Hepatic stellate cell (primary cell): Measurements from ENCODE around the gene KCNH2.

ENCODE experiments used
- DNase-seq: peaks from one replicate; pipeline ENCODE4 v3.0.0; 2011; ENCODE audit warnings: low spot score

KCNH2 gene

DNA sequence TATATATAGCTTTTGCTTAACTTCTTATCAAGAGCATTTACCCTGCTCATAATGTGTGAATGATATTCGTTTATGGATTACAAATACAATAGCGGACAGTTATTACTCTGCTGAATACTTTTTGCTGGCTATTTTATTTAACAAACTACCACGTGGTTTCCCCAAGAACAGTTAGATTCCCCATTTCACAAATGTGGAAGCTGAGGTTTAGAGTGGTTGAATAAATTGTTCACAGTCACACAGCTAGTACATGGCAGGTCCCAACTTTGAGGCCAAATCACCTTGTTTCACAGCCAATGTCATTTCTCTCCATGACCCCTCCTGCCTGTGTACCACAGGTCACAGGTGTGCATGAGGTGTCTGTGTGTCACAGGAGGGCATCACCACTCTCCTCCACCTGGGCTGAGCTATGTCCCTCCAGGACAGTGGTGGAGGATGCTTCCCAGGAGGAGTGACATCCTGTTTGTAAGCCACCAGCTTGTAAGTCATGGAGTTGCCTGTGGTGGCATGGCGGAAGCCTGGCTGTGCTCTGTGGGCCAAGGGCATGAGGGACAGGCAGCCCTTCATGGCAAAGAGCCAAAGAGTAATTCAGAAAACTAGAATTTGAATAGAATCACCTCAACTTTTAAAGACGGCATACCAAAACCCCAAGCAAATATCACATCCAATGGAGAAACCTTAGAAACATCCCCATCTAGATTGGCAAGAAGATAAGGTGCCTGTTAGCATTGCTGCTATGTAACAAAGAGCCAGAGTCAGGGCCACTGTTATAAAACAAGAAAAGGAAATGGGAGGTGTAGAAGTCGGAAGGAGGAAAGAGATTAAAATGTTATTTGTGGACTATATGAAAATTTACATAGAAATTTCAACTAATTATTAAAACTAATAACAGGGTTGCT, 73.9 kb downstream of the KCNH2 start:
- no peak for DNase-seq

DNA sequence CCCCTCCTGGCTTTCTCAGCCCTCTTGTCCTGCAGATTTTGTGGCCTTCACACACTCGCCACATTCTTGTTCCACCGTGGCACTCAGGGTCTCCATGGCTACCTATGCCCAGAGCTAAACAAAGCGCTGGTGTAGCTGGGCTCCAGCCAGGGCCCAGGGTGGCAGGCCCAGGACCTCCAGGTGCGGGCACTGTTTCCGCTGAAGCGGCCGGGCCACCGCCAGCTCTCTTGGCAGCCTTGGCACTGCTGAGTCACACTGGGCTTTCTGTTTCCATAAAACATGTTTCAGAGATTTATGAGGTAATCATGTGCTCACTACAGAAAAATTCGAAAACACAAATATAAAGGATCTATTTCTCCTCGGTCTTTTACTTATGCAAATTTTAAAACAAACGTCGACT, 74.5 kb downstream of the KCNH2 start:
- DNase-seq: no peak

DNA sequence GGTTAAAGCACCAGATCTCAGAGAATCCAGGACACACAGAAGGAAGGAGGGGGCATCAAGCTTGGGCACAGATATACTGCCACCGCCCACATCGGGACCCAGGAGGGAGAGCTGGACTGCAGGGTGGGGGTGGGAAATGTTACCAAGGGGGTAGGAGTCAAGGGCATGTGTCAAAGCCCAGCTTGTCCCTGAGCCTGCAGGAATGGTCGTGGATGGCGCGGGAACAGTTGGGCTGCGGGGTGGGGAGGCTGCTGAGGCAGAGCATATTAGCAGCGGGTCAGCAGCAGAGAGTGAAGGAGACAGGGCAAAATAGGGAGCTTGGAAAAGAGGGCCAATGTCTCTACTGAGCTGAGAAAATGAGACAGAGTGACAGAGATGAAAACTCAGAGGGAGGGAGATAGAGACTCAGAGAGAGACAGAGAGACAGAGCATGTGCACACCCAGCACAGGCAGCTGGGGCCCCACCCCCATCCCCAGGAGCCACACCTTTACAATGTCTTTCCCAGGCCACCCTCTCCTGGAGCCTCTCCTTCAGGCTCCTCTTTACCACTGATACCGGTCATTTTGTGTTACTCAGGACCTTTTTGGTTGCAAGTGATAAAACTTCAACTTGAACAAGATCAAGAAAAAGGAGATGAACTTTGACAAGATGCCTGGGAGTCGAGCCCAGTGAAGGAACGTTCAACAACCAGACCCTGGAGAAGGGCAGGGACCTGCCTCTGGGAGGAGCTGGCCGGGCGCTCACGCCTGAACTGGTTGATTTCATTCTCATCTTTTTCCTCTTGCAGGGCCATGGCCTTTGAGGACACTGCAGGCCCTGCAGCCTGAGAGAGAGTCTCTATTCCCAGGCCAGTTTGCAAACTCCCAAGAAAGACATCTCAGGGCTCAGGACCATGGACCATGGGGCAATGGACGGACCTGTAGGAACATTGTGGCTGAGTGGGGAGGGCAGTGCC, 75.8 kb downstream of the KCNH2 start:
- DNase-seq: no peak

DNA sequence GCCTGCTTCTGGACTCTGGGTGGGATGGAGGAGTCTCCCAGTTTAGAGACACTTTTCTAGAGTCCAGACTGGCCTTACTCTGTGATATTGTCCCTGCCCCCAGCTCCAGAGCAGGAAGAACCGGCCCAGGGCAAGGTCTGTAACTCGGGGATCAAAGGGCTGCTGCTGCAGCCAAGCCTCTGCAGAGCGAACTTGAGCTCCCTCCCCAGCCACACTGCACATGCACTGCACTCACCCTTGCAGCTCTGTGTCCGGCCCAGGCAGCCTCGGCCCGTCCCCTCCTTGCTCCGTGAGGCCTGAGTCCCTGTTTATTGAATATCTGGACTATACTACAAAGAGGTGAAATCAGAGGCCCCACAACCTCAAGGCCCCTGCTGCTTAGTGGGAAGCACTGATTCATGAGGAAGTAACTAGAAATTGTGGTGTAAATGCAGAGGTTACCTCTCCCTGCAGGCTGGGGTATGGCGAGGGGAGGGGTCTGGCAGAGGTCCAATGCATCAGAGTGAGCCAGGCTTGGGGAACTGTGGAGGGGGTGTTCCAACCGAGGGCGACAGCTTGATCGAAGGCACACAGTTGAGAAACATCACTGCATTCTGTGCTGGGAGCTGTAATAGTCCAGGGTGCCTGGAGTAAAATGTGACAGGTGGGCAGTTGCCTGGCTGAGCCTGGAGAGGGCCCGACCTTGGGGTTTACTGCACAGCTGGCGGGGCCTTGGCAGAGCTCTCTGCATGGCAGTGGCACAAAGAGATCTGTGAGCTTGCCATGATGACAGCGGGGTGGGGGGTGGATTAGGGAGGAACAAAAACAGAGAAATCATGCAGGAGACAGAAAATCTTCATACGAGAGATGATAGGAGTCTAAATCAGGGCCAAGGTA, 76.7 kb downstream of the KCNH2 start:
- DNase-seq: no peak

DNA sequence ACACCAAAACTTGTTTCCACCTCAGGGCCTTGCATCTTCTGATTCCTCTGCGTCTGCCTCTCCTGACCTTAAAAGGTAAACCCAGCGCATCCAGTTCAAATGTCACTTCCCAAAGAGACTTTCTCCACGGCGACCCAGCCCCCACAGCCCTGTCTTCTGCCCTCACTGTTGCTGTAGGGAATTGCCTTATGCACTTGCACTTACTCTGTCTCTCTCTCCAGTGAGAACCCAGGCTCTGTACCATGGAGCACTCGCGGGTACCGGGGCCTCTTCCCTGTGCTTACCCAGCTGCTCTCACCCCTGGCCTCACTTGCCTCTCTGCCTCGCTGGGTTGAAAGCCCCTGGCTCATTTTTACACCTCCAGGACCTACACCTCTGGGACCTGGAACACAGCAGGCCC, 77.4 kb downstream of the KCNH2 start:
- DNase-seq: no peak

DNA sequence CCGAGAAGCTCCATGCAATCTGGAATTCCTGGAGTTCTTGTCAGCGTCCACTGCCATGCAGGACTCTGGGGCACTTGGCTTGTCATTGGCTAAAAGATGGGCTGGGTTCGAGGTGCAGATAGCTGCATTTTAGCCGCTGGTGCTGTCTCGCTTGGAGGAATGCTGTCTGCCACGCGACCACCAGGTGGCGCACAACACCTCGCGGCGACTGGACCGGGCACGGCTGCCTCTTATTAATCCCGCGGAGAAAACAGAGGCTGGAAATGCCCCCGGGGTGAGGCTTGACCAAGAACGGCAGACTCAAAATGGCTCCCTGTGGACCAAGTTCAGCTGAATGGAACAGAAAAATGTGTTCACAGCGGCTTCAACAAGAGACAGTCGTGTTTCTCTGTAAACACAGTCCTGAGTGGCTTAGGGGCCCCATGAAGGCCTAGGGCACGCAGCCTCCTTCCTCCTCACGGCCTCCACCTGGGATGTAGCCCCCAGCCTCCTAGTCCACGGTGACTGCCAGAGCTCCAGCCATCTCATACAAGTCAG, 79.6 kb downstream of the KCNH2 start:
- DNase-seq: peak; percentile 74

DNA sequence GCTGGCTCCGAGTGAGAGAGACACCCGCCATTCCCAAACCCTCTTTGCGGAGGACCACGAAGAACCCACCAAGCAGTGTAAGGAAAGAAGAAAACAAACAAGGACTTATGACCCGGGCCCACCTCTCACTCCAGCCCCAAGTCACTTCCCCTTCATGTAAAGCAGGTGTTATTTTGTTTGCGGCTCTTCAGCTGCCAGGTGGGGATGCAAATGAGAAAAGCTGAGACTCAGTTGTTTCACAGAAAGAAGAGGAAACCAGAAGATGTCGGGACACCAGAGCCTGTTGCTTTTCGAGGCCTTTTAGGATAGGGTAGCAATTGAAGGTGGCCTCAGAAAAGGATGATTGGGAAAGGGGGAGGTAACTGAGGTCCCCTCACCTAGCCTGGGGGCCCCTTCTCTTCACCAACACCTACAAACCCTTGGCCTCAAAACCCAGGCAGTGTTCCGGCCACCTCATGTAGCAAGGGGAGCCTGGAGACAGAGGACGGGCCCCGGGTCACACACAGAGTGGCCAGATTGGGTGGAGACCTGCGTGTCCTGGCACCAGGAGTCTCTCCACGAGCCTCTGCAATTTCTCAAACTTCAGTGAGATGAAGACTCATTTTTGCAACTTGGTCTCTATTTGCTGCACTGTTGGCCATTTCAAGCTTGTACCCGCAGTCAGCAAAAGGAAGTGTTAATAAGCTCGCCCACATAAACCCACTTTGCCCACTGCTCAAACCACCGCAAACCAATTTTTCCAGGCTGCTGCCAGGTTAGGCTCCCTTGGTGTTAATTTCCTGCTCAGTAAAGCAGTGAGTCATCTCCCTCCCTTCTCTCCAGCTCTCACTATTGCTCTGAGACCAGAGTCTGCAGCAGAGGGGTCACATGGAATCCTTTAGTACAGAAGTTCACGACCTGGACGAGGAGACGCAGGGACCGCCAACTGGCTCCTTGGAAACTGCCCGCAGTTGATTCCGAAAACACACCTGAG, 80.3 kb downstream of the KCNH2 start:
- DNase-seq: no peak

DNA sequence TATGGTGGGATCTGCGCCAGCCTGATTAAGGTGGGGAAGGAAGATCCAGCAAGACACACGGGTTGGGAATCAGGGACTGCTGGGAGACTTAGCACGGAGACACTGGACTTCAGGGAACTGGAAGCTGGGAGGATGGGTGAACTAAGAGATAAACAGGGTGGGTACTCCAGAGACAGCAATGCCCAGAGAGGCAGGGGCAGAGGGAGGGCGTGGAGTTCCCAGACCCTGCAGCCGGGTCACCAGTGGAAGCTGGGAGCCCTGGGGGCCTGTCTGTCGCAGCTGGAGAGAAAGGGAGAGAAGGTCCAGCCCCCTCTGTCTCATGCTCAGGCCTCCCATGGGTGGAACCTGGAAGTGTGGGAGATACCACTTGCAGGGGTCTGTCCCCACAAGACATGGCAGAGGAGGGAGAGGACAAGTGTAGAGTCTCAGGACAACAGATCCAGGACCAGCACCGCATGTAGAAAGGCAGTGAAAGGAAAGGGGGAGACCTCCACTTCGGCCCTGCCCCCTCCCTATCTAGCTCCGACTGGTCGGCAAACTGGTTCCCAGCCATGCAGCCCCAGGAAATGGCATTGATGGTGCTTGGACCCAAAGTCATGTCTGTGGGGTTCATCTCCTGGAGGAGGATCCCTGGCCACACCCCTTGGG, 81.4 kb downstream of the KCNH2 start:
- DNase-seq: no peak

DNA sequence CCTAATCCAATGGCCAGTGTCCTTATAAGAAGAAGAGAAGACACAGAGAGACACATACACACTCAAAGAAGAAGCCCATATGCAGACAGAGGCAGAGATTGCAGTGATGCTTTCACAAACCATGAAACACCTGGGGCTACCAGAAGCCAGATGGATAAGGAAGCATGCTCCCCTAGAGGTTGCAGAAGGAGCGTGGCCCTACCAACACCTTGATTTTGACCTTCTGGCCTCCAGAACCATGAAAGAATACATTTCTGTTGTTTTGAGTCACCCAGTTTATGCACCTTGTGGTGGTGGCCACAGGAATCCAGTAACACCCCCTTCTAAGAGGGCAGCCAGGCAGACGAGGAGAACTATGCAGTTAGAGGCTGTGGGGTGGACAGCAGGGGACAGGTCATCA, 82.3 kb downstream of the KCNH2 start:
- DNase-seq: no peak
